Measurements from ENCODE around the gene TMEM255A. TPM values are rescaled to one million over a fixed set of nuclear protein-coding genes. Genes with fewer than 3 reads are reported as not detected.

The TMEM255A gene
- total and polyA plus RNA-seq, 2 of the 4 experiments (the other 2 are of a cell fraction) = 0.03 TPM; not detected in 1

DNA sequence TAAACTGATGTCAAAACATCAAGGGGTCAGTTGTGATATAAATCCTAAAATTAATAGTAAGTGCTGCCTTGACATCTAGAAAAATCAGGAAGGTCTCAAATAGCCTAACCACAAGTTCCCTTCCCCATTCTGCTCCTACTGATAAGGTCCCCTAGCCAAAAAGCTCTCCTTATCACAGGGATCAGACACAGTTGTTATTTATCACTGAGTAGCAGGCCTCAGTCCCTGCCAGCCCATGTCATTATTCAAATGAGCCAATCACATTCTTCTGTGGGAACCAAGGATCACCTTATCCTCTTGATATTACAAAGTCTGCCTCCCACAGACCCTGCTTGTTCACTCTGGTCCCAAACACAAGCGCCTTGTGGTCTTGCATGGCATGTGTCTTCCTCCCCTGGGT lies 23.3 kb upstream of the TMEM255A start:
- Histone ChIP-seq H2AFZ (replicated peaks; ENCODE audit: low read length, poor library complexity) (no peak overlapping the region), H3K4ac (ENCODE audit: low read depth, low read length) (no peak overlapping the region), H3K9me3 (ENCODE audit: control insufficient read depth, insufficient read depth, low read length) (no peaks in the 10 kb centered on the region), H3K4me3 (ENCODE audit: insufficient read depth, low read depth, low read length) (no peak overlapping the region), H2BK120ac (ENCODE audit: low read depth, low read length) (no peak overlapping the region), H2BK20ac (ENCODE audit: low read depth, low read length) (no peak overlapping the region), H3K79me1 (ENCODE audit: low read depth in 1 of 2, low read length in 2 of 2) (no peaks in the 10 kb centered on the region), H4K8ac (ENCODE audit: low read depth in 2 of 2, low read length in 2 of 2) (no peak overlapping the region), H2AK5ac (ENCODE audit: low read depth, low read length) (no peak overlapping the region), H4K20me1 (ENCODE audit: insufficient read depth, low read length) (no peaks in the 10 kb centered on the region), H3K27ac (ENCODE audit: insufficient read depth, low read length) (no peak overlapping the region), H3K9ac (ENCODE audit: low read depth, low read length) (no peak overlapping the region), H3K27me3 (ENCODE audit: control insufficient read depth, insufficient read depth, low read length) (no peaks in the 10 kb centered on the region), H2BK5ac (ENCODE audit: low read depth, low read length, poor library complexity, severe bottlenecking) (no peak overlapping the region), H3K4me1 (ENCODE audit: control insufficient read depth, insufficient read depth, low read length) (no peaks in the 10 kb centered on the region), H3K14ac (replicated peaks; ENCODE audit: low read depth, low read length) (no peak overlapping the region), H3K18ac (ENCODE audit: low read depth, low read length) (no peak overlapping the region), H3K23ac (ENCODE audit: low read depth, low read length) (no peak overlapping the region), H2BK15ac (ENCODE audit: low read depth, low read length) (no peak overlapping the region), H4K91ac (ENCODE audit: insufficient read depth, low read depth, low read length) (no peak overlapping the region), H4K5ac (ENCODE audit: low read depth, low read length) (no peak overlapping the region), H3K4me2 (ENCODE audit: low read depth, low read length) (no peak overlapping the region), H3K9me1 (ENCODE audit: insufficient read depth, low read length) (no peaks in the 10 kb centered on the region), H2AK9ac (replicated peaks; ENCODE audit: low read depth, low read length, poor library complexity) (no peak overlapping the region), H3K36me3 (ENCODE audit: control insufficient read depth, insufficient read depth, low read length) (no peaks in the 10 kb centered on the region), H3K56ac (ENCODE audit: extremely low read depth, insufficient read depth, low read length) (no peak overlapping the region)
- BruUV-seq (replicated peaks) = no TSS peak
- POLR2A ChIA-PET (ENCODE audit: unreplicated experiment) = no interaction called here
- in situ Hi-C loops (cut with MboI; ENCODE audit: low sequenced_read_pairs) = no loop called here
- no peak for DNase-seq
- no peak for ATAC-seq (ENCODE audit: low read depth)
- dilution Hi-C loops (cut with HindIII; ENCODE audit: low sequenced_read_pairs, unreplicated experiment) = no loop called here
- no CpG with 5 or more reads among the region's 1 CpG for WGBS, 2 experiments (ENCODE audit: extremely low coverage in 2 of 2, insufficient read length in 1 of 2)
- intact Hi-C loops (cut with micrococcal nuclease) = no loop called here
- TF ChIP-seq MAFK (IDR thresholded peaks at IDR 0.05; ENCODE audit: low read depth, low read length) (no peak), MAZ (IDR thresholded peaks at IDR 0.05; ENCODE audit: borderline replicate concordance, low read depth, low read length) (no peak), RAD21 (IDR thresholded peaks at IDR 0.05; ENCODE audit: low read length) (no peak), MXI1 (IDR thresholded peaks at IDR 0.05; ENCODE audit: borderline replicate concordance, low read depth, low read length) (no peak), CEBPB (IDR thresholded peaks at IDR 0.05; ENCODE audit: low read depth, low read length) (no peak), NFE2L2 (IDR thresholded peaks at IDR 0.05; ENCODE audit: low read depth, low read length) (no peak), FOS (IDR thresholded peaks at IDR 0.05; ENCODE audit: low read depth, low read length) (no peak), RFX5 (IDR thresholded peaks at IDR 0.05; ENCODE audit: low read depth, low read length) (no peak), RCOR1 (IDR thresholded peaks at IDR 0.05; ENCODE audit: insufficient replicate concordance, low read length) (no peak), CTCF (conservative IDR thresholded peaks at IDR 0.05; ENCODE audit: low read depth, low read length) (no peak), BHLHE40 (IDR thresholded peaks at IDR 0.05; ENCODE audit: low read depth, low read length) (no peak), ELK1 (IDR thresholded peaks at IDR 0.05; ENCODE audit: borderline replicate concordance, low read depth, low read length) (no peak), CHD1 (IDR thresholded peaks at IDR 0.05; ENCODE audit: low read depth, low read length) (no peak), POLR2A (IDR thresholded peaks at IDR 0.05; ENCODE audit: low read depth, low read length) (no peak)
- CTCF ChIA-PET = no interaction called here
